ENCODE results near the gene TUBA4A.

DNA sequence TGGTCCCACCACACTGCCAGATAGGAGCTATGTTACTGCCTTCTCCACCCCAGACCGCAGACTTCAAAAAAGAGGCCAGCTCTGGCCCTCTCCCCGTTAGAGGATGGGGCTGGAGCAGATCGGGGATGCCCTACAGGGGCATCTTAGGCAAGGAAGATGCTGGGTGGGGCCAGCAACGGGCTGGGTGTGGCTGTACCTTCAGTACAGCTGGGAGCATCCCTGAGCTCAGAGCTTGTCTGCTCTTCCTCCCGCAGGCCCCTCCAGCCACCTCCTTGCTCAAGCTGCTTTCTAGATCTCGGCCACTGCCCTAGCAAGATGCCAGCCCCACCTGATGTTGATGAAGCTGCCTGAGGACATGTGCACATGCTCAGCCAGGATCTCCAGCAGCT is 45.6 kb upstream of the TUBA4A start:
- TF ChIP-seq, protein P1, sequence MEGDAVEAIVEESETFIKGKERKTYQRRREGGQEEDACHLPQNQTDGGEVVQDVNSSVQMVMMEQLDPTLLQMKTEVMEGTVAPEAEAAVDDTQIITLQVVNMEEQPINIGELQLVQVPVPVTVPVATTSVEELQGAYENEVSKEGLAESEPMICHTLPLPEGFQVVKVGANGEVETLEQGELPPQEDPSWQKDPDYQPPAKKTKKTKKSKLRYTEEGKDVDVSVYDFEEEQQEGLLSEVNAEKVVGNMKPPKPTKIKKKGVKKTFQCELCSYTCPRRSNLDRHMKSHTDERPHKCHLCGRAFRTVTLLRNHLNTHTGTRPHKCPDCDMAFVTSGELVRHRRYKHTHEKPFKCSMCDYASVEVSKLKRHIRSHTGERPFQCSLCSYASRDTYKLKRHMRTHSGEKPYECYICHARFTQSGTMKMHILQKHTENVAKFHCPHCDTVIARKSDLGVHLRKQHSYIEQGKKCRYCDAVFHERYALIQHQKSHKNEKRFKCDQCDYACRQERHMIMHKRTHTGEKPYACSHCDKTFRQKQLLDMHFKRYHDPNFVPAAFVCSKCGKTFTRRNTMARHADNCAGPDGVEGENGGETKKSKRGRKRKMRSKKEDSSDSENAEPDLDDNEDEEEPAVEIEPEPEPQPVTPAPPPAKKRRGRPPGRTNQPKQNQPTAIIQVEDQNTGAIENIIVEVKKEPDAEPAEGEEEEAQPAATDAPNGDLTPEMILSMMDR (IDR thresholded peaks at IDR 0.05), result no peak
- TF ChIP-seq EP300 (IDR thresholded peaks at IDR 0.05), result no peak
- no peak for TF ChIP-seq POLR2A (IDR thresholded peaks at IDR 0.05)
- TF ChIP-seq POLR2AphosphoS5 (IDR thresholded peaks at IDR 0.05), result no peak

All from gastroesophageal sphincter (tissue), 3 donors.